HFF-Myc (cell line): ENCODE measurements around the gene CHFR.
A peak's percentile ranks its signal among the peaks of the same experiment; 100 is the strongest.

ENCODE experiments used
- DNase-seq: peaks from one replicate; pipeline ENCODE4 v3.0.0-alpha.2; 2011; ENCODE audit warnings: low read depth; ENCODE audit errors: extremely low read depth
- H3K4me3 ChIP-seq: replicated peaks from 2 replicates; pipeline ENCODE4 v1.5.1; 2011; ENCODE audit warnings: low read depth, mild to moderate bottlenecking, control low read depth, low read length
- TF ChIP-seq, protein P1 (sequence below): IDR thresholded peaks from 2 replicates; pipeline ENCODE4 v1.5.1; 2012; ENCODE audit warnings: mild to moderate bottlenecking, low read depth, low read length, control low read depth; ENCODE audit errors: missing control alignments

The CHFR gene

DNA sequence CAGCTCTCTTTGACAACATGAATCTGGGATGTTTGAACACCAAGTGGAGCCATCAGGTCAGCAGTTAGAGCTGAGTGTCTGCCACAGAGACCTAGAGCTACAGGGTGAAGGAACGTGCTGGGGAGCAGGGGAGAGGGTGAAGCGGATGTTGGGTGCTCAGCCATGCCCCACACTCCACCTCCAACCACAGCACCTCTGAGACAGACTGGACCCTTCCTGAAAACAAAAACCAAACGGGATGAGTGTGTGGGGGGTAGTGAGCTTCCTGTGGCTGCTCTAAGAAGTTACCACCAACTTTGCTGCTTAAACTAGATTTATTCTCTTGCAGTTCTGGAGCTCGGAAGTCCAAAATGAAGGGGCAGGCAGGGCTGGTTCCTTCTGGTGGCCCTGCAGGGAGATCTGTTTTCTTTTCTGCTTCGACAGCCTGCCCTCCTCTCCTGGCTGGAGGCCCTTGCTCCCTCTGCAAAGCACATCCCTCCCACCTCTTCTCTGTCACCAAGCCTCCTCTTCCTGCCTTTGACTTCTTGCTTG lies 53.2 kb downstream of the CHFR start:
- DNase-seq: no peak
- no peak overlapping the region for H3K4me3 ChIP-seq
- TF ChIP-seq, protein P1, sequence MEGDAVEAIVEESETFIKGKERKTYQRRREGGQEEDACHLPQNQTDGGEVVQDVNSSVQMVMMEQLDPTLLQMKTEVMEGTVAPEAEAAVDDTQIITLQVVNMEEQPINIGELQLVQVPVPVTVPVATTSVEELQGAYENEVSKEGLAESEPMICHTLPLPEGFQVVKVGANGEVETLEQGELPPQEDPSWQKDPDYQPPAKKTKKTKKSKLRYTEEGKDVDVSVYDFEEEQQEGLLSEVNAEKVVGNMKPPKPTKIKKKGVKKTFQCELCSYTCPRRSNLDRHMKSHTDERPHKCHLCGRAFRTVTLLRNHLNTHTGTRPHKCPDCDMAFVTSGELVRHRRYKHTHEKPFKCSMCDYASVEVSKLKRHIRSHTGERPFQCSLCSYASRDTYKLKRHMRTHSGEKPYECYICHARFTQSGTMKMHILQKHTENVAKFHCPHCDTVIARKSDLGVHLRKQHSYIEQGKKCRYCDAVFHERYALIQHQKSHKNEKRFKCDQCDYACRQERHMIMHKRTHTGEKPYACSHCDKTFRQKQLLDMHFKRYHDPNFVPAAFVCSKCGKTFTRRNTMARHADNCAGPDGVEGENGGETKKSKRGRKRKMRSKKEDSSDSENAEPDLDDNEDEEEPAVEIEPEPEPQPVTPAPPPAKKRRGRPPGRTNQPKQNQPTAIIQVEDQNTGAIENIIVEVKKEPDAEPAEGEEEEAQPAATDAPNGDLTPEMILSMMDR: no peak

GRCh38 chr12:132833341-132833740 lies 54.1 kb downstream of the CHFR start:
- TF ChIP-seq, protein P1: no peak
- H3K4me3 ChIP-seq: no peak overlapping the region
- DNase-seq: no peak

- TF ChIP-seq, protein P1: no peak
- no peak overlapping the region for H3K4me3 ChIP-seq
- DNase-seq: no peak
These were observed 55.6 kb downstream of the CHFR start for GRCh38 chr12:132831771-132832170.

- peak within 1 kb of the TSS; percentile 97 for H3K4me3 ChIP-seq
- TF ChIP-seq, protein P1: no peak
- peak; percentile 72 for DNase-seq
These were observed 58.5 kb downstream of the CHFR start, which contains the start of gene GOLGA3 for GRCh38 chr12:132828706-132829534. Gene GOLGA3, minus strand, starts transcription at chr12:132828869. Its CDS starts 6,741 bp downstream, at chr12:132822128.

- TF ChIP-seq, protein P1: no peak
- H3K4me3 ChIP-seq: peak overlapping the region; percentile 97
- DNase-seq: no peak
These were observed 59.4 kb downstream of the CHFR start for GRCh38 chr12:132827763-132828703.

DNA sequence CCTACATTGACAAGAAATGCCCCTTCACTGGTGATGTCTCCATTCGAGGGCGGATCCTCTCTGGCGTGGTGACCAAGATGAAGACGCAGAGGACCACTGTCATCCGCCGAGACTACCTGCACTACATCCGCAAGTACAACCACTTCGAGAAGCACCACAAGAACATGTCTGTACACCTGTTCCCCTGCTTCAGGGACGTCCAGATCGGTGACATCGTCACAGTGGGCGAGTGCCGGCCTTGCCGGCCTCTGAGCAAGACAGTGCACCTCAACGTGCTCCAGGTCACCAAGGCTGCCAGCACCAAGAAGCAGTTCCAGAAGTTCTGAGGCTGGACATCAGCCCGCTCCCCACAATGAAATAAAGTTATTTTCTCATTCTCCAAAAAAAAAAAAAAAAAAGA lies 61.5 kb downstream of the CHFR start:
- TF ChIP-seq, protein P1: no peak

More for the DNA sequence above, 61.5 kb downstream of the CHFR start:
- no peak overlapping the region for H3K4me3 ChIP-seq
- no peak for DNase-seq
